SJSA1 (cell line): Measurements from ENCODE around the gene KRTAP10-2. TPM values are rescaled to one million over a fixed set of nuclear protein-coding genes. Genes with fewer than 3 reads are reported as not detected.
"Not testable (repeated sequence)": the region's sequence is repeated elsewhere in the genome, so short reads cannot be mapped to it uniquely, and the experiment has no call there.

Source experiments
- DNase-seq, 2 experiments: peaks; one replicate each; pipeline ENCODE4 v3.0.0-alpha.2; 2015 to 2020; ENCODE audit warnings: low spot score in 2 of 2, low read depth in 1 of 2
- H3K27ac ChIP-seq: fragments of 250-450 bp; sonication (Bioruptor Pico); 2 replicates; pipeline ENCODE4 v1.5.1; 2020; ENCODE audit warnings: mild to moderate bottlenecking, moderate library complexity
- H3K27me3 ChIP-seq: fragments of 250-450 bp; sonication (Bioruptor Pico); replicated peaks from 2 replicates; pipeline ENCODE4 v1.5.1; 2020; ENCODE audit warnings: mild to moderate bottlenecking, moderate library complexity
- H3K36me3 ChIP-seq: fragments of 250-450 bp; sonication (Bioruptor Pico); 2 replicates; pipeline ENCODE4 v1.5.1; 2020; ENCODE audit warnings: mild to moderate bottlenecking
- H3K4me1 ChIP-seq: fragments of 250-450 bp; sonication (Bioruptor Pico); replicated peaks from 2 replicates; pipeline ENCODE4 v1.6.1; 2021; ENCODE audit warnings: mild to moderate bottlenecking
- H3K4me3 ChIP-seq: fragments of 250-450 bp; sonication (Bioruptor Pico); 2 replicates; pipeline ENCODE4 v1.5.1; 2020; ENCODE audit warnings: mild to moderate bottlenecking
- H3K9me3 ChIP-seq: fragments of 250-450 bp; sonication (Bioruptor Pico); replicated peaks from 2 replicates; pipeline ENCODE4 v1.5.1; 2020; ENCODE audit warnings: mild to moderate bottlenecking
- total RNA-seq: library from RNA; depleted of rRNA; stranded (reverse); fragments of >200 nt; shearing (Covaris generic); gene quantifications from 2 replicates; pipeline ENCODE4 v1.2.3, GENCODE V29; 2014

The KRTAP10-2 gene
- total RNA-seq, 1 experiment from 2014 or later, result not detected

DNA sequence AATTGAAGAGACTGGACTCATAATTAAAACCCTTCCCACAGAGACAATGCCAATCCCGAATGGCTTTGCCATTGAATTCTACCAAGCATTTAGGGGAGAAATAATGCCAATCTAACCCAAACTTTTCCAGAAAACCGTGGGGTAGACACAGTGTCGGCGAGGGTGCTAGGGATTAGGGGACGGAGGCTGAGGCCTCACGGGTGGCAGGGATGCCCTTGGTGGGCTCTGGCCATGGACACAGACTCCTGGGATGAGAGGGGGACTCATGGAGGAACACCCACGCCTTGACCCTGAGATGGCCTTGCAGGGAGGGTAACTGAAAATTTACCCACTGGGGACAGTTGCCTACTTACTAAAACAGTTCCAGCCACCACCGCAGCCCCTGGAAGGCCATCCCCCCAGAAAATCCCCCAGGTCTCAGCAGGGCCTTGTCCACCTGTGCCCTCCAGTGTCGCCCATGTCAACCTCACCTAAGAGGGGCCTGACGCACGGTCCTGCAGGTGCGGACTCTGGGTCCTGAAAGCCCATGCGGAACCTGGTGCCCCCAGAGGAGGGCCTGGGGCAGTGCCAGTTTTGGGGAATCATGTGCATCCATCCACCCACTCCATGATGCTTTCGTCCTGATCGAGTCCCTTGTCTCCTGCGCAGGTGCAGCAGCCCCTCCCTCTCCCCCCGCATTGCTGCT, 27.2 kb upstream of the KRTAP10-2 start:
- no peak for DNase-seq
- Histone ChIP-seq H3K4me1 (no peaks in the 10 kb centered on the region), H3K4me3 (no peak overlapping the region), H3K36me3 (no peaks in the 10 kb centered on the region), H3K27me3 (no peaks in the 10 kb centered on the region), H3K27ac (no peak overlapping the region), H3K9me3 (no peaks in the 10 kb centered on the region; the same call in 1 of the 2 replicates)

DNA sequence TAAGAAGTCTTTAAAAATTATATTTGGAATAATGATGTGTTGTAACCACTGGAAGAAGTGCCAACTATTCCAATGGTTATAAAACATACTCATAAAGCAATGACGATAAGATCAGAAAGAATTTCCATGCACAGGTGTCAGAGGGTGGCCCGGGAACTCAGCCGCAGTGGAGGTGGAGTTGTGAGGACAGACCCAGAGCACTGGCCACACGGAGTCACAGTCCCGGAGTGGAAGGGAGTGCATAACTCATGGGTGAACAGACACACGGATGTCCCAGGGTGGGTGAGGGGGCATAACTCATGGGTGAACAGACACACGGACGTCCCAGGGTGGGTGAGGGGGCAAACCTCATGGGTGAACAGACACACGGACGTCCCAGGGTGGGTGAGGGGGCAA, 24.7 kb upstream of the KRTAP10-2 start:
- Histone ChIP-seq H3K36me3 (no peaks in the 10 kb centered on the region), H3K4me3 (no peak overlapping the region), H3K27me3 (no peaks in the 10 kb centered on the region), H3K9me3 (no peaks in the 10 kb centered on the region), H3K4me1 (no peaks in the 10 kb centered on the region), H3K27ac (no peak overlapping the region)
- DNase-seq, result no peak

DNA sequence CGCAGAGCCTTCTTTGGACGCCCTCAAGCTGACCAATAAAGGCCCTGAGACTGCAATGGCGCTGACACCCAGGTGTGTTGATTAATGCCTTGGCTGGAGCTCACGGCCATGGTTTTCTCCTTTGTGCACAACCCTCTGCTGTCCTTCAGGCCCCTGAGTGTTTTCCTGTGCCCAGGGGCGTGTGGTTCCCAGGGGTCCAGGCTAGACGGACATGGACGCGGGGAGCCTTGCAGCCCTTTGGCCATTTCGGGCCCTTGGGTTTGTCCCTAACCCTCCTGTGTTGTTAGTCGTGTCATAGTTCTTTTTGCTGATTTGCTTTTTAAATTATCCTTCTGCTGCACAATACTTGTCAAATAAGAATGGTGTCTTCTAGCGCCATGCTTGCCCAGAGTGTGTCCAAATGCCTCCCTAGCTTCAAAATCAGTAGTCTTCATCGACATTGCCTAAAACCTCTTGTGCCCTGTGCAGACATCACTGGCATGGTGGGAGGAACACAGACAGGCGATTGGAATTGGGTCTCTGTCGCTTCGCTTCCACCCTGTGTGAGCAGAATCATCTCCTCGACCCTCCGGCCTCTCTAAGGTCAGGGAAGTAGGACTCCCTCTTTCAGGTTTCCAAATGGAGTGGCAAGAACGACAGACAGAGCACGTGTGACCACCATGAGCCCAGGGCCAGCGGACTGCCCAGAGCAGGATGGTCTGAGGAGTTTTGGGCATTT, 24.2 kb upstream of the KRTAP10-2 start:
- Histone ChIP-seq H3K9me3 (no peaks in the 10 kb centered on the region), H3K27ac (no peak overlapping the region), H3K4me3 (no peak overlapping the region), H3K27me3 (0 out of 2 replicates have a peak, but pooled peaks cover 2% of the 10 kb centered on the region), H3K4me1 (no peaks in the 10 kb centered on the region), H3K36me3 (no peaks in the 10 kb centered on the region)
- no peak for DNase-seq

DNA sequence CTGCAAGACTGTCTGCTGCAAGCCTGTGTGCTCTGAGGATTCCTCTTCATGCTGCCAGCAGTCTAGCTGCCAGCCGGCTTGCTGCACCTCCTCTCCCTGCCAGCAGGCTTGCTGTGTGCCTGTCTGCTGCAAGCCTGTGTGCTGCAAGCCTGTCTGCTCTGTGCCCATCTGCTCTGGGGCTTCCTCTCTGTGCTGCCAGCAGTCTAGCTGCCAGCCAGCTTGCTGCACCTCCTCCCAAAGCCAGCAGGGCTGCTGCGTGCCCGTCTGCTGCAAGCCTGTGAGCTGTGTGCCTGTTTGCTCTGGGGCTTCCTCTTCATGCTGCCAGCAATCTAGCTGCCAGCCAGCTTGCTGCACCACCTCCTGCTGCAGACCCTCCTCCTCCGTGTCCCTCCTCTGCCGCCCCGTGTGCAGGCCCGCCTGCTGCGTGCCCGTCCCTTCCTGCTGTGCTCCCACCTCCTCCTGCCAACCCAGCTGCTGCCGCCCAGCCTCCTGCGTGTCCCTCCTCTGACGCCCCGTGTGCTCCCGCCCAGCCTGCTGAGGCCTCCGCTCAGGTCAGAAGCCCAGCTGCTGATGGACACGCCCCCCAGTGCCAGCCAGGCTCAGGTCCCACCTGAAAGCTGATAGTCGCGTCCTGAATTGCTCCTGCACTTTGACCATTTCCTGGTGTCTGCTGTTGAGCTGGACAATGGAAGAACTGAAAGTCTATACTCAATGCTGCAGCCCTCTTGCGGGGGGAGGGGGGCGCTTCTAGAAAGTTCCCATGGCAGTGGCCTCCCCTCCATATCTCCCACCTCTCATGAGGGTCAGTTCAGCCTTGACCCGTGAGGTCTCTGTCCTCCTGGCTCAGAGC, 23.4 kb upstream of the KRTAP10-2 start:
- Histone ChIP-seq H3K36me3 (no peaks in the 10 kb centered on the region), H3K27me3 (0 out of 2 replicates have a peak, but pooled peaks cover 2% of the 10 kb centered on the region), H3K4me3 (no peak overlapping the region), H3K9me3 (no peaks in the 10 kb centered on the region), H3K27ac (no peak overlapping the region), H3K4me1 (no peaks in the 10 kb centered on the region)
- DNase-seq, result no peak

- not testable (repeated sequence) for H3K27me3 ChIP-seq, H3K36me3 ChIP-seq, H3K9me3 ChIP-seq, H3K4me3 ChIP-seq, H3K27ac ChIP-seq, DNase-seq, H3K4me1 ChIP-seq
These were observed 22.5 kb upstream of the KRTAP10-2 start, which contains the start of gene KRTAP10-4 for GRCh38 chr21:44573630-44574456. Gene KRTAP10-4 (plus strand): TSS chr21:44573729. CDS start chr21:44573759, 30 bp downstream.

GRCh38 chr21:44572959-44573583, 21.8 kb upstream of the KRTAP10-2 start:
- DNase-seq, result peak in 1 of 2 experiments; percentile 17
- Histone ChIP-seq H3K9me3 (no peaks in the 10 kb centered on the region), H3K36me3 (no peaks in the 10 kb centered on the region), H3K27ac (no peak overlapping the region), H3K4me1 (no peaks in the 10 kb centered on the region), H3K27me3 (0 out of 2 replicates have a peak, but pooled peaks cover 2% of the 10 kb centered on the region), H3K4me3 (no peak overlapping the region)

- H3K36me3 ChIP-seq, result no peaks in the 10 kb centered on the region
- DNase-seq, result no peak
- H3K9me3 ChIP-seq, result no peaks in the 10 kb centered on the region
- H3K27me3 ChIP-seq, result 0 out of 2 replicates have a peak, but pooled peaks cover 2% of the 10 kb centered on the region
- H3K4me1 ChIP-seq, result no peaks in the 10 kb centered on the region
- no peak overlapping the region for H3K27ac ChIP-seq
- no peak overlapping the region for H3K4me3 ChIP-seq
These were observed 20.8 kb upstream of the KRTAP10-2 start for GRCh38 chr21:44571844-44572782.

GRCh38 chr21:44571296-44571695, 20.0 kb upstream of the KRTAP10-2 start:
- H3K9me3 ChIP-seq, result no peaks in the 10 kb centered on the region
- 0 out of 2 replicates have a peak, but pooled peaks cover 5% of the 10 kb centered on the region for H3K27me3 ChIP-seq
- no peaks in the 10 kb centered on the region for H3K4me1 ChIP-seq
- no peaks in the 10 kb centered on the region for H3K36me3 ChIP-seq
- no peak for DNase-seq
- no peak overlapping the region for H3K27ac ChIP-seq
- H3K4me3 ChIP-seq, result no peak overlapping the region

DNA sequence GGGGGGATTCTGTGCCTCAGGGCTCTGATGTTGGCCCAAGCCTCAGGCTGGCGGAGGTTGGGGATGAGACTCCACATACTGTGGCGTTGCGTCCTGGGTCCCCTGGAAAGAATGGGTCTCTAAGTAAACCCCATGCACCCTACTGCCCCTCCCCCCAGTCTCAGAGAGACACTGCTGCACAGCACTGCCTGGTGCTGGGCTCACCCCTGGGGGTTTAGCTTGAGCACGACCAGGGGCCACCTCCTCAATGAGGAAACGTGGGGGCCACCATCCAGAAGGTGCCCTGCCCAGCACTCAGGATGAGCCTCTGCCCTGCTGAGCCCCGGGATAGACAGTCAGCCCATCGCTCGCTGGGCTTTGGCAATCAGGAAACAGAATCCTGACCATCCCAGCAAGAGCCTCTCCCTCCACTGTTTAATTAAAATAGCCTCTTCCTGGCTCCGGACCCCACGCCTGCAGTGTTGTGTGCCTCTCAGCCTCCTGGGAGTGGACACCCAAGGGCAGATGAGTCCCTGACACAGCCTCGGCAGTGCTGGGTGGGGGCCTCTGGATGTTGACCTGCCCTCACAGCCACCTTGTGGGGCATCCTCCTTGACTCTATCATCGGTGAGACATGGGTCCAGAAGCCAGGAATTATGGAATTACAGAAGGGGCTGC, 18.7 kb upstream of the KRTAP10-2 start:
- 0 out of 2 replicates have a peak, but pooled peaks cover 5% of the 10 kb centered on the region for H3K27me3 ChIP-seq
- H3K27ac ChIP-seq, result no peak overlapping the region
- no peak for DNase-seq
- no peak overlapping the region for H3K4me3 ChIP-seq
- no peaks in the 10 kb centered on the region for H3K4me1 ChIP-seq
- no peaks in the 10 kb centered on the region for H3K9me3 ChIP-seq
- H3K36me3 ChIP-seq, result no peaks in the 10 kb centered on the region

GRCh38 chr21:44568667-44569556, 17.6 kb upstream of the KRTAP10-2 start:
- Histone ChIP-seq H3K36me3 (no peaks in the 10 kb centered on the region), H3K27ac (no peak overlapping the region), H3K27me3 (peaks cover 9% of the 10 kb centered on the region; the same call in 1 of the 2 replicates), H3K4me1 (no peaks in the 10 kb centered on the region), H3K4me3 (no peak overlapping the region), H3K9me3 (no peaks in the 10 kb centered on the region)
- DNase-seq, result no peak

GRCh38 chr21:44568261-44568660, 17.0 kb upstream of the KRTAP10-2 start:
- no peak overlapping the region for H3K4me3 ChIP-seq
- DNase-seq, result no peak
- H3K27me3 ChIP-seq, result peaks cover 9% of the 10 kb centered on the region; the same call in 1 of the 2 replicates
- no peaks in the 10 kb centered on the region for H3K4me1 ChIP-seq
- no peak overlapping the region for H3K27ac ChIP-seq
- no peaks in the 10 kb centered on the region for H3K9me3 ChIP-seq
- no peaks in the 10 kb centered on the region for H3K36me3 ChIP-seq
